Fibroblast of pulmonary artery (primary cell): ENCODE data around the gene LIMS4.
"Not testable (repeated sequence)": the region's sequence is repeated elsewhere in the genome, so short reads cannot be mapped to it uniquely, and the experiment has no call there.

Experiments used
- DNase-seq: peaks from one replicate; pipeline ENCODE4 v3.0.0-alpha.2; 2010; ENCODE audit warnings: low read depth
- H3K4me3 ChIP-seq: replicated peaks from 2 replicates; pipeline ENCODE4 v1.5.1; 2011; ENCODE audit warnings: low read depth, mild to moderate bottlenecking, control low read depth, low read length, moderate library complexity

Gene LIMS4

DNA sequence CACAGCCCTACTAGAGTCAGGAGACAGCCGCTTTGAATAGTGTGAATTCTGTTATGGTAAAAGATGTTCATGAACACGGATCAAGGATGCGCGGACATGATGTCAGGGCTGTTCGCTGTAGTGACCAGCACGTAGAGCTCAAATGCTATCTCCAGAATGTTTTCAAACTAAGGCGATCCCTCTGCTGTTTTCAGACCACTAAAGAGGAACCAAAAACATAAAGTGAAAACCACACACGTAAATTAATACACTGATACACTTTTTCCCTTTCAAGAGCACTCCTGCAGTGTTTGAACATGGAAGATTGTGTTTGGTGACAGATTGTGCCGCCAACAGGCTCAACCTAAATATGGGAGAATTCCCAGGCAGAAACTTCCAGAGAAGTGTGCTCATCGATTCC lies 73.2 kb downstream of the LIMS4 start:
- DNase-seq, H3K4me3 ChIP-seq: not testable (repeated sequence)

DNA sequence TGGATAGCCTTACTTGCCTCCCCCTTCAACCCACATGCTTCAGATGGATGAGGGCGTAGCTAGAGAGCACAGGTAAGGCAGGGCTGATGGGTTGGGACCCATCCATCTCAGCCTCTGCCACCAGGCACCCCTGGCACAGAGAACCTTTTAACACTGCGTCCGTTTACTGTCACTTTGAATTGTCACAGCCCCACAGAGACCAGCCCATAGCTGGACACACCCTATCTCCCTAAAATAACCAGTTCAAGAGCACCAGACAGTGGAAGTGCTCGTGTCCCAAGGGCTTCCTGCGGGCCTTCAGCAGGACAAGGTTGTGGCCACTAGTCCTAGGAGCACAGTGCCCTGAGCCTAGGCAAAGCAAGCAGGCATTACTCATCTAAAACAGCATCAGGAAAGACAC lies 76.6 kb downstream of the LIMS4 start:
- DNase-seq, H3K4me3 ChIP-seq: not testable (repeated sequence)
